ENCODE data around the gene MACROH2A2. TPM values are rescaled to one million over a fixed set of nuclear protein-coding genes. Genes with fewer than 3 reads are reported as not detected.
"Not testable (repeated sequence)": the region's sequence is repeated elsewhere in the genome, so short reads cannot be mapped to it uniquely, and the experiment has no call there.

The MACROH2A2 gene
- total RNA-seq, 2 experiments from 2014 or later: 3.6 to 4.2 TPM

DNA sequence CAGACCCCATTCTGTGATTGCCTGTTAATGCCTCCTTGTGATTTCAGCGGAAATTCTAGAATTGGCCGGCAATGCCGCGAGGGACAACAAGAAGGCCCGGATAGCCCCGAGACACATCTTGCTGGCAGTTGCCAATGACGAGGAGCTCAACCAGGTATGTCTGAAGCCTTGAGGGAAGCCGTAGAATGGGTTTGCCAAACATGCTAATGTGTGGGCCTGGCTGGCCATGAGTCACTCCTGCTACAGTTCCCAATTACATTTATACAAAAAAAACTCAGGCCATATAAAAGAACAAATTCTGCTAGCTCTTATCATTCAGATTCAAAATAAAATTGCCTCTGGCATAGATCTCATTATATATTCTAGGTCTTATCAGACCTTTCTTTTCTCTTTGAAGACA lies 37.4 kb downstream of the MACROH2A2 start:
- H3K27me3 Mint-ChIP-seq: no peaks in the 10 kb centered on the region
- ChIA-PET POLR2A (no interaction called here), CTCF (interaction anchor here (1.1 kb wide), 1 partner anchor 26 kb away, joined by 5 read pairs; no protein-coding TSS in a partner anchor)
- intact Hi-C loops (cut with DNase I, micrococcal nuclease): no loop called here
- H3K4me1 Mint-ChIP-seq: peaks cover 34% of the 10 kb centered on the region
- H3K36me3 Mint-ChIP-seq (ENCODE audit: low read depth): no peaks in the 10 kb centered on the region
- no peak overlapping the region for H3K27ac Mint-ChIP-seq
- H3K4me3 Mint-ChIP-seq: no peak overlapping the region
- DNase-seq: no peak
- ATAC-seq: no peak
- no peaks in the 10 kb centered on the region for H3K9me3 Mint-ChIP-seq (ENCODE audit: low read depth)

- Mint-ChIP-seq H3K27me3 (no peaks in the 10 kb centered on the region), H3K4me1 (peaks cover 36% of the 10 kb centered on the region), H3K27ac (no peak overlapping the region), H3K9me3 (ENCODE audit: low read depth) (no peaks in the 10 kb centered on the region), H3K4me3 (no peak overlapping the region), H3K36me3 (ENCODE audit: low read depth) (peaks cover 3% of the 10 kb centered on the region)
- ATAC-seq (no peak), DNase-seq (no peak)
- intact Hi-C loops (cut with DNase I, micrococcal nuclease): no loop called here
- ChIA-PET CTCF (interaction anchor here (1.1 kb wide), 1 partner anchor 25 kb away, joined by 5 read pairs; no protein-coding TSS in a partner anchor), POLR2A (no interaction called here)
These were observed 38.3 kb downstream of the MACROH2A2 start for GRCh38 chr10:70090951-70091350.

DNA sequence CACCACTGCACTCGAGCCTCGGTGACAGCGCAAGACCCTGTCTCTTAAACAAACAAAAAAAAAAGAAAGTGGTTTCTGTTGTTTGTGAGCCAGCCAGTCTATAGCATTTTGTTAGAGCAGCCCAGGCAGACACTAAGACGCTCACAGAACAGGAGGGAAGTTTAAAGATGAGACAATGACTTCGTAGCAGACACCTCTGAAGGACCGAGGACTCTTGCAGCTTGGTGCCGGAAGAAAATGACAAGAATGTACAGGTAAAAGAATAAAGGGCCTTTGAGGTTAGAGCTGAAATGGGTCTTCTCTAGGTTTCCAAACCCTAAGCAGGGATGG lies 39.7 kb downstream of the MACROH2A2 start:
- Mint-ChIP-seq H3K27ac (peak overlapping the region; percentile 80), H3K4me1 (peaks cover 36% of the 10 kb centered on the region), H3K27me3 (no peaks in the 10 kb centered on the region), H3K9me3 (ENCODE audit: low read depth) (no peaks in the 10 kb centered on the region), H3K36me3 (ENCODE audit: low read depth) (peaks cover 6% of the 10 kb centered on the region), H3K4me3 (peak overlapping the region; percentile 72)
- intact Hi-C loops (cut with DNase I, micrococcal nuclease): loop anchor here in 1 of 2 experiments (1.0 kb wide), 1 partner anchor 54 kb away; the partner anchor contains the start of gene TYSND1
- ChIA-PET CTCF (interaction anchor here (0.6 to 2.6 kb wide), 7 partner anchors 12 to 180 kb away, joined by 3 to 18 read pairs (median 4); partner anchors contain the start of genes SAR1A and TYSND1), POLR2A (no interaction called here)
- ATAC-seq (peak; percentile 3), DNase-seq (no peak)

- peak overlapping the region; percentile 80 for H3K27ac Mint-ChIP-seq
- H3K27me3 Mint-ChIP-seq: no peaks in the 10 kb centered on the region
- POLR2A ChIA-PET: interaction anchor here (0.6 to 0.7 kb wide), 3 partner anchors 150 to 1177 kb away, joined by 3 to 4 read pairs (median 4); no protein-coding TSS in a partner anchor
- peaks cover 6% of the 10 kb centered on the region for H3K36me3 Mint-ChIP-seq (ENCODE audit: low read depth)
- peak overlapping the region; percentile 72 for H3K4me3 Mint-ChIP-seq
- no peaks in the 10 kb centered on the region for H3K9me3 Mint-ChIP-seq (ENCODE audit: low read depth)
- CTCF ChIA-PET: interaction anchor here (0.9 to 4.7 kb wide), 11 partner anchors 11 to 464 kb away, joined by 3 to 37 read pairs (median 4); partner anchors contain the start of gene TYSND1
- intact Hi-C loops (cut with DNase I, micrococcal nuclease): no loop called here
- ATAC-seq (peak; percentile 92), DNase-seq (peak; percentile 52)
- H3K4me1 Mint-ChIP-seq: peaks cover 36% of the 10 kb centered on the region
These were observed 40.8 kb downstream of the MACROH2A2 start for GRCh38 chr10:70093335-70093944.

GRCh38 chr10:70094250-70094649 lies 41.6 kb downstream of the MACROH2A2 start:
- intact Hi-C loops (cut with DNase I, micrococcal nuclease): no loop called here
- no peak for DNase-seq
- ChIA-PET CTCF (interaction anchor here (0.6 to 4.7 kb wide), 11 partner anchors 10 to 380 kb away, joined by 3 to 37 read pairs (median 5); partner anchors contain the start of gene TYSND1), POLR2A (interaction anchor here (0.7 kb wide), 1 partner anchor 1176 kb away, joined by 3 read pairs; no protein-coding TSS in a partner anchor)
- peaks cover 6% of the 10 kb centered on the region for H3K36me3 Mint-ChIP-seq (ENCODE audit: low read depth)
- no peaks in the 10 kb centered on the region for H3K9me3 Mint-ChIP-seq (ENCODE audit: low read depth)
- no peaks in the 10 kb centered on the region for H3K27me3 Mint-ChIP-seq
- H3K4me3 Mint-ChIP-seq: no peak overlapping the region
- no peak for ATAC-seq
- H3K27ac Mint-ChIP-seq: peak overlapping the region; percentile 33
- peaks cover 36% of the 10 kb centered on the region for H3K4me1 Mint-ChIP-seq

DNA sequence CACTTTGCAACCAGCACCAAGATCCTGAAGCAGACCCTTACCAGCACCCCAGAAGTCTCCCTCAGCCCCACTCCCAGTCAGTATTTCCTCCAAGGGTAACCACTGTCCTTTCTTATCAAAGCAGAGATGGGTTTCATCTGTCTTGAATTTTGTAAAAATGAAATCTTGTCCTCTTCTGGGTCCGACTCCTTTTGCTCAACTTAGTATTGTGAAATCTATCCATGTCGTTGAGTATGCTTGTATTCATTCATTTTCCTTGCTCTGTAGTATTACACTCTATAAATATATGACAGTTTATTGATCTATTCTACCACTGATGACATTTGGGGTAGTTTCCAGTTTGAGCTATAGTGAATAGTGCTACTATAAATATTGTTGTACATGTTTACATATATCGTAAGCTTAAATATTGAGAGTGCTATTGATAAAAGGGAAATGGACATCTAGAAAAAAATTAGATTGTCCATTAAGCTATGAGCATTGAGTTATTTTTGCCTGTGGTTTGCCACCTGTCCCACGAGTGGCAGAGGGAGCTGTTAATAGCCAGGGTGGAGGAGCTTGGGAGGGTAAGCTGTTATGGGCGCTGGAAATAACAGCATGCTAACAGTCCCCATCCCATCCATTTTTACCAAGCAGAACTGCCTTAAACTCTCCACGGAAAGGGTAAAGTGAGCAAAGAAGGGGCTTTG lies 43.5 kb downstream of the MACROH2A2 start:
- intact Hi-C loops (cut with DNase I, micrococcal nuclease): no loop called here
- ChIA-PET CTCF (interaction anchor here (0.5 to 4.7 kb wide), 10 partner anchors 8 to 665 kb away, joined by 3 to 37 read pairs (median 4); no protein-coding TSS in a partner anchor), POLR2A (no interaction called here)
- H3K27ac Mint-ChIP-seq: no peak overlapping the region
- H3K9me3 Mint-ChIP-seq (ENCODE audit: low read depth): no peaks in the 10 kb centered on the region
- no peak for ATAC-seq
- no peak for DNase-seq
- H3K36me3 Mint-ChIP-seq (ENCODE audit: low read depth): peaks cover 6% of the 10 kb centered on the region
- H3K4me1 Mint-ChIP-seq: peaks cover 34% of the 10 kb centered on the region
- H3K27me3 Mint-ChIP-seq: no peaks in the 10 kb centered on the region
- H3K4me3 Mint-ChIP-seq: no peak overlapping the region

- CTCF ChIA-PET: interaction anchor here (0.6 to 4.7 kb wide), 7 partner anchors 10 to 325 kb away, joined by 3 to 37 read pairs (median 4); no protein-coding TSS in a partner anchor
These were observed 44.2 kb downstream of the MACROH2A2 start for GRCh38 chr10:70096705-70097420.

GRCh38 chr10:70097459-70097858 lies 44.8 kb downstream of the MACROH2A2 start:
- H3K36me3 Mint-ChIP-seq (ENCODE audit: low read depth): peaks cover 8% of the 10 kb centered on the region
- no peak overlapping the region for H3K4me3 Mint-ChIP-seq
- no peak for DNase-seq
- POLR2A ChIA-PET: no interaction called here
- intact Hi-C loops (cut with DNase I, micrococcal nuclease): no loop called here
- H3K27ac Mint-ChIP-seq: no peak overlapping the region
- H3K4me1 Mint-ChIP-seq: peaks cover 24% of the 10 kb centered on the region
- H3K9me3 Mint-ChIP-seq (ENCODE audit: low read depth): no peaks in the 10 kb centered on the region
- CTCF ChIA-PET: interaction anchor here (0.9 to 1.9 kb wide), 2 partner anchors 10 to 267 kb away, joined by 5 read pairs; no protein-coding TSS in a partner anchor
- no peak for ATAC-seq
- H3K27me3 Mint-ChIP-seq: no peaks in the 10 kb centered on the region

More at GRCh38 chr10:70096705-70097420, 44.2 kb downstream of the MACROH2A2 start:
- intact Hi-C loops (cut with DNase I, micrococcal nuclease): no loop called here
- ATAC-seq (no peak), DNase-seq (no peak)
- no peak overlapping the region for H3K4me3 Mint-ChIP-seq
- POLR2A ChIA-PET: no interaction called here
- H3K36me3 Mint-ChIP-seq (ENCODE audit: low read depth): peaks cover 8% of the 10 kb centered on the region
- no peak overlapping the region for H3K27ac Mint-ChIP-seq
- H3K27me3 Mint-ChIP-seq: no peaks in the 10 kb centered on the region
- H3K9me3 Mint-ChIP-seq (ENCODE audit: low read depth): no peaks in the 10 kb centered on the region
- peaks cover 30% of the 10 kb centered on the region for H3K4me1 Mint-ChIP-seq

DNA sequence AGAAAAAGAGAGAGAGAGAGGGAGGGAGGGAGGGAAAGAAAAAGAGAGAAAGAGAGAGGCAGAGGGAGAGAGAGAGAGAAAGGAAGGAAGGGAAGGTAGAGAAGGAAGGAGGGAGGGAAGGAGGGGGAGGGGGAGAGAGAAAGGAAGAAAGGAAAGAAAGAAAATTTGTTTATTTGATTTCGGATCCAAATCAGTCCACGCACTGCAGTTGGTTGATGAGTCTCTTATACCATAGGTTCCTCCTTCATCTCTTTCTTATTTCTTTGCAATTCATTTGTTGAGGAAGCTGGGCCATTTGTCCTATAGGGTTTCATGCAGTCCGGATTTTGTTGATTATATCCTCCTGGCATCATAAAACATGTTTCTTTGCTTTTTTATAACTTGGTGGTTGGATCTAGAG lies 45.6 kb downstream of the MACROH2A2 start:
- CTCF ChIA-PET: interaction anchor here (0.6 to 0.9 kb wide), 2 partner anchors 10 to 267 kb away, joined by 3 to 5 read pairs; no protein-coding TSS in a partner anchor
- intact Hi-C loops (cut with DNase I, micrococcal nuclease): no loop called here
- Mint-ChIP-seq H3K27ac (no peak overlapping the region), H3K36me3 (ENCODE audit: low read depth) (peaks cover 8% of the 10 kb centered on the region), H3K27me3 (no peaks in the 10 kb centered on the region), H3K4me3 (no peak overlapping the region), H3K4me1 (peaks cover 17% of the 10 kb centered on the region), H3K9me3 (ENCODE audit: low read depth) (no peaks in the 10 kb centered on the region)
- POLR2A ChIA-PET: no interaction called here
- ATAC-seq (no peak), DNase-seq (no peak)

GRCh38 chr10:70101068-70101562 lies 48.5 kb downstream of the MACROH2A2 start:
- ATAC-seq; H3K4me1 Mint-ChIP-seq; H3K4me3 Mint-ChIP-seq; POLR2A ChIA-PET; intact Hi-C loops (cut with DNase I, micrococcal nuclease); H3K36me3 Mint-ChIP-seq (ENCODE audit: low read depth); H3K27ac Mint-ChIP-seq; DNase-seq; H3K27me3 Mint-ChIP-seq; H3K9me3 Mint-ChIP-seq (ENCODE audit: low read depth): not testable (repeated sequence)
- CTCF ChIA-PET: interaction anchor here (0.6 kb wide), 2 partner anchors 8 to 361 kb away, joined by 3 read pairs; no protein-coding TSS in a partner anchor

GRCh38 chr10:70101668-70102067 lies 49.0 kb downstream of the MACROH2A2 start:
- no peak overlapping the region for H3K27ac Mint-ChIP-seq
- no peak for ATAC-seq
- intact Hi-C loops (cut with DNase I, micrococcal nuclease): no loop called here

More at GRCh38 chr10:70101668-70102067, 49.0 kb downstream of the MACROH2A2 start:
- POLR2A ChIA-PET: no interaction called here
- Mint-ChIP-seq H3K4me1 (no peaks in the 10 kb centered on the region), H3K9me3 (ENCODE audit: low read depth) (no peaks in the 10 kb centered on the region), H3K27me3 (no peaks in the 10 kb centered on the region), H3K4me3 (no peak overlapping the region), H3K36me3 (ENCODE audit: low read depth) (peaks cover 2% of the 10 kb centered on the region)
- CTCF ChIA-PET: interaction anchor here (0.6 kb wide), 1 partner anchor 8 kb away, joined by 3 read pairs; no protein-coding TSS in a partner anchor
- DNase-seq: no peak

All from activated CD4-positive, alpha-beta T cell treated with anti-CD3 and anti-CD28 coated beads for 36 hours (primary cell).